ENCODE data around the gene PFDN1.

GRCh38 chr5:140298183-140298601 is 4.7 kb downstream of the PFDN1 start:
- TF ChIP-seq CTCF (IDR thresholded peaks at IDR 0.05; ENCODE audit: low read depth, low read length, missing input control), result no peak
- TF ChIP-seq ATF3 (IDR thresholded peaks at IDR 0.05), result no peak
- TF ChIP-seq RAD21 (IDR thresholded peaks at IDR 0.05), result no peak
- no peak for TF ChIP-seq MAX (IDR thresholded peaks at IDR 0.05)
- no peak for TF ChIP-seq REST (IDR thresholded peaks at IDR 0.05)
- TF ChIP-seq ZBTB33 (IDR thresholded peaks at IDR 0.05), result no peak
- TF ChIP-seq HNF4A (conservative IDR thresholded peaks at IDR 0.05), result no peak
- TF ChIP-seq EGR1 (IDR thresholded peaks at IDR 0.05; ENCODE audit: low read depth in 2 of 2), result no peak
- TF ChIP-seq TAF1 (conservative IDR thresholded peaks at IDR 0.05), result no peak
- TF ChIP-seq YY1 (IDR thresholded peaks at IDR 0.05), result no peak
- no peak for TF ChIP-seq RXRA (IDR thresholded peaks at IDR 0.05)
- no peak for TF ChIP-seq GABPA (IDR thresholded peaks at IDR 0.05 in 1 of 2, conservative IDR thresholded peaks at IDR 0.05 in 1 of 2)
